Stimulated activated naive B cell treated with anti-CD40 and anti-IgM and Interleukin-4, amounts not matched to agents 10 μg/mL and 1 μg/mL and 100 μg/mL, for 72 hours (primary cell): ENCODE results near the gene AGMO.

ENCODE experiments used
- ATAC-seq, 2 donors: fragments of 150-1000 bp; cut with Tn5 transposase; replicated peaks; 2 replicates each; pipeline ENCODE4 v1.10.0; 2021; ENCODE audit warnings: moderate library complexity in 1 of 2
- DNase-seq: peaks from one replicate; pipeline ENCODE4 v3.0.0; 2021
- H3K27ac Mint-ChIP-seq: one replicate; pipeline ENCODE4 v1.8.0; 2022; ENCODE audit warnings: mild to moderate bottlenecking, mixed read lengths
- H3K27me3 Mint-ChIP-seq, 2 donors: one replicate each; pipeline ENCODE4 v1.8.0; 2022; ENCODE audit warnings: mixed read lengths in 2 of 2
- H3K36me3 Mint-ChIP-seq, 2 donors: one replicate each; pipeline ENCODE4 v1.8.0; 2022; ENCODE audit warnings: mixed read lengths in 2 of 2, mild to moderate bottlenecking in 1 of 2
- H3K4me1 Mint-ChIP-seq, 2 donors: one replicate each; pipeline ENCODE4 v1.8.0; 2022; ENCODE audit warnings: mixed read lengths in 2 of 2, mild to moderate bottlenecking in 1 of 2
- H3K4me3 Mint-ChIP-seq, 2 donors: one replicate each; pipeline ENCODE4 v1.8.0; 2022; ENCODE audit warnings: mild to moderate bottlenecking in 2 of 2, mixed read lengths in 2 of 2, moderate library complexity in 1 of 2
- H3K9me3 Mint-ChIP-seq, 2 donors: one replicate each; pipeline ENCODE4 v1.8.0; 2022; ENCODE audit warnings: mixed read lengths in 2 of 2, mild to moderate bottlenecking in 1 of 2

AGMO gene

GRCh38 chr7:15475808-15476530, 85.8 kb downstream of the AGMO start:
- peaks cover 0 to 4% of the 10 kb centered on the region in 2 donors for H3K9me3 Mint-ChIP-seq
- H3K27ac Mint-ChIP-seq, result no peak overlapping the region
- no peaks in the 10 kb centered on the region for H3K27me3 Mint-ChIP-seq
- no peak overlapping the region for H3K4me3 Mint-ChIP-seq
- no peaks in the 10 kb centered on the region for H3K4me1 Mint-ChIP-seq
- ATAC-seq (no peak), DNase-seq (no peak)
- H3K36me3 Mint-ChIP-seq, result no peaks in the 10 kb centered on the region

- Mint-ChIP-seq H3K27ac (no peak overlapping the region), H3K9me3 (peaks cover 0 to 1% of the 10 kb centered on the region in 2 donors), H3K4me1 (no peaks in the 10 kb centered on the region), H3K36me3 (no peaks in the 10 kb centered on the region), H3K27me3 (no peaks in the 10 kb centered on the region), H3K4me3 (no peak overlapping the region)
- ATAC-seq (no peak), DNase-seq (no peak)
These were observed 90.2 kb downstream of the AGMO start for GRCh38 chr7:15471669-15471950.

GRCh38 chr7:15470825-15471668, 90.8 kb downstream of the AGMO start:
- no peak overlapping the region for H3K4me3 Mint-ChIP-seq
- H3K4me1 Mint-ChIP-seq, result no peaks in the 10 kb centered on the region
- peaks cover 0 to 1% of the 10 kb centered on the region in 2 donors for H3K9me3 Mint-ChIP-seq
- H3K27me3 Mint-ChIP-seq, result no peaks in the 10 kb centered on the region
- DNase-seq (no peak), ATAC-seq (no peak)
- H3K27ac Mint-ChIP-seq, result no peak overlapping the region
- H3K36me3 Mint-ChIP-seq, result no peaks in the 10 kb centered on the region

- H3K27me3 Mint-ChIP-seq, result no peaks in the 10 kb centered on the region
- H3K9me3 Mint-ChIP-seq, result no peaks in the 10 kb centered on the region
- H3K4me1 Mint-ChIP-seq, result no peaks in the 10 kb centered on the region
- H3K27ac Mint-ChIP-seq, result no peak overlapping the region
- H3K36me3 Mint-ChIP-seq, result no peaks in the 10 kb centered on the region
- no peak for DNase-seq
- ATAC-seq, result no peak
- no peak overlapping the region for H3K4me3 Mint-ChIP-seq
These were observed 97.1 kb downstream of the AGMO start for GRCh38 chr7:15464667-15465121.

- ATAC-seq, result no peak
- no peaks in the 10 kb centered on the region for H3K36me3 Mint-ChIP-seq
These were observed 97.8 kb downstream of the AGMO start for GRCh38 chr7:15463801-15464666.

GRCh38 chr7:15462721-15463389, 99.0 kb downstream of the AGMO start:
- Mint-ChIP-seq H3K4me3 (no peak overlapping the region), H3K9me3 (no peaks in the 10 kb centered on the region), H3K36me3 (no peaks in the 10 kb centered on the region), H3K27me3 (no peaks in the 10 kb centered on the region), H3K4me1 (no peaks in the 10 kb centered on the region), H3K27ac (no peak overlapping the region)
- DNase-seq (no peak), ATAC-seq (no peak)

More at GRCh38 chr7:15463801-15464666, 97.8 kb downstream of the AGMO start:
- Mint-ChIP-seq H3K9me3 (no peaks in the 10 kb centered on the region), H3K4me1 (no peaks in the 10 kb centered on the region), H3K27me3 (no peaks in the 10 kb centered on the region), H3K27ac (no peak overlapping the region), H3K4me3 (no peak overlapping the region)
- DNase-seq, result no peak

- DNase-seq, result no peak
- no peak overlapping the region for H3K4me3 Mint-ChIP-seq
- no peaks in the 10 kb centered on the region for H3K36me3 Mint-ChIP-seq
- H3K9me3 Mint-ChIP-seq, result no peaks in the 10 kb centered on the region
- H3K27me3 Mint-ChIP-seq, result no peaks in the 10 kb centered on the region
- H3K27ac Mint-ChIP-seq, result no peak overlapping the region
- H3K4me1 Mint-ChIP-seq, result no peaks in the 10 kb centered on the region
- no peak for ATAC-seq
These were observed 100.2 kb downstream of the AGMO start for GRCh38 chr7:15461576-15461975.

- Mint-ChIP-seq H3K27ac (no peak overlapping the region), H3K27me3 (no peaks in the 10 kb centered on the region), H3K9me3 (no peaks in the 10 kb centered on the region), H3K4me1 (no peaks in the 10 kb centered on the region), H3K4me3 (no peak overlapping the region), H3K36me3 (no peaks in the 10 kb centered on the region)
- ATAC-seq, result no peak
- DNase-seq, result no peak
These were observed 102.7 kb downstream of the AGMO start for GRCh38 chr7:15459018-15459615.

- H3K4me3 Mint-ChIP-seq, result no peak overlapping the region
- no peaks in the 10 kb centered on the region for H3K36me3 Mint-ChIP-seq
- ATAC-seq (no peak), DNase-seq (no peak)
- no peak overlapping the region for H3K27ac Mint-ChIP-seq
- H3K27me3 Mint-ChIP-seq, result no peaks in the 10 kb centered on the region
- H3K4me1 Mint-ChIP-seq, result no peaks in the 10 kb centered on the region
- no peaks in the 10 kb centered on the region for H3K9me3 Mint-ChIP-seq
These were observed 103.5 kb downstream of the AGMO start for GRCh38 chr7:15457990-15458955.

- H3K27ac Mint-ChIP-seq, result no peak overlapping the region
- H3K4me1 Mint-ChIP-seq, result no peaks in the 10 kb centered on the region
- no peak for DNase-seq
- no peaks in the 10 kb centered on the region for H3K27me3 Mint-ChIP-seq
- H3K36me3 Mint-ChIP-seq, result no peaks in the 10 kb centered on the region
- H3K9me3 Mint-ChIP-seq, result peaks cover 0 to 3% of the 10 kb centered on the region in 2 donors
- ATAC-seq, result no peak
- no peak overlapping the region for H3K4me3 Mint-ChIP-seq
These were observed 109.1 kb downstream of the AGMO start for GRCh38 chr7:15452670-15453069.

- Mint-ChIP-seq H3K27ac (no peak overlapping the region), H3K4me3 (no peak overlapping the region)
These were observed 115.1 kb downstream of the AGMO start for GRCh38 chr7:15446722-15447121.

GRCh38 chr7:15446280-15446679, 115.5 kb downstream of the AGMO start:
- no peak for ATAC-seq

More at GRCh38 chr7:15446722-15447121, 115.1 kb downstream of the AGMO start:
- Mint-ChIP-seq H3K36me3 (no peaks in the 10 kb centered on the region), H3K4me1 (no peaks in the 10 kb centered on the region), H3K27me3 (no peaks in the 10 kb centered on the region), H3K9me3 (peaks cover 4 to 5% of the 10 kb centered on the region in 2 donors)
- ATAC-seq (no peak), DNase-seq (no peak)

GRCh38 chr7:15441915-15442314, 119.9 kb downstream of the AGMO start:
- Mint-ChIP-seq H3K9me3 (peaks cover 4% of the 10 kb centered on the region in 2 donors), H3K4me1 (no peaks in the 10 kb centered on the region), H3K4me3 (no peak overlapping the region), H3K27ac (no peak overlapping the region), H3K27me3 (no peaks in the 10 kb centered on the region), H3K36me3 (no peaks in the 10 kb centered on the region)
- no peak for DNase-seq
- no peak for ATAC-seq

More at GRCh38 chr7:15446280-15446679, 115.5 kb downstream of the AGMO start:
- Mint-ChIP-seq H3K27me3 (no peaks in the 10 kb centered on the region), H3K4me3 (no peak overlapping the region), H3K36me3 (no peaks in the 10 kb centered on the region), H3K27ac (no peak overlapping the region), H3K9me3 (peaks cover 4% of the 10 kb centered on the region in 2 donors), H3K4me1 (no peaks in the 10 kb centered on the region)
- DNase-seq, result no peak
